GM18519 (cell line): ENCODE results near the gene SLC38A6.

Source experiments
- ATAC-seq: cut with Tn5 transposase; IDR thresholded peaks from one replicate; pipeline ENCODE4 v1.9.1; 2021; ENCODE audit warnings: mild to moderate bottlenecking, moderate library complexity; ENCODE audit not compliant: unreplicated experiment, low FRiP score

The SLC38A6 gene

GRCh38 chr14:61099216-61099835 lies 118.3 kb downstream of the SLC38A6 start:
- no peak for ATAC-seq

- no peak for ATAC-seq
Observed at GRCh38 chr14:61101803-61102548, 120.9 kb downstream of the SLC38A6 start.
